GOT3 (cell line): Measurements from ENCODE around the gene SEMA3F.

Experiments
- DNase-seq: peaks from one replicate; lab custom pipeline; 2025; ENCODE audit warnings: mixed read lengths; lab: John Stamatoyannopoulos, UW

SEMA3F gene

GRCh38 chr3:50235716-50236483 is 80.8 kb downstream of the SEMA3F start, which contains the start of gene GNAI2:
TSS of gene GNAI2 (plus strand) at chr3:50236204. CDS start at chr3:50236336, 132 bp downstream.
- peak; percentile 97 for DNase-seq

DNA sequence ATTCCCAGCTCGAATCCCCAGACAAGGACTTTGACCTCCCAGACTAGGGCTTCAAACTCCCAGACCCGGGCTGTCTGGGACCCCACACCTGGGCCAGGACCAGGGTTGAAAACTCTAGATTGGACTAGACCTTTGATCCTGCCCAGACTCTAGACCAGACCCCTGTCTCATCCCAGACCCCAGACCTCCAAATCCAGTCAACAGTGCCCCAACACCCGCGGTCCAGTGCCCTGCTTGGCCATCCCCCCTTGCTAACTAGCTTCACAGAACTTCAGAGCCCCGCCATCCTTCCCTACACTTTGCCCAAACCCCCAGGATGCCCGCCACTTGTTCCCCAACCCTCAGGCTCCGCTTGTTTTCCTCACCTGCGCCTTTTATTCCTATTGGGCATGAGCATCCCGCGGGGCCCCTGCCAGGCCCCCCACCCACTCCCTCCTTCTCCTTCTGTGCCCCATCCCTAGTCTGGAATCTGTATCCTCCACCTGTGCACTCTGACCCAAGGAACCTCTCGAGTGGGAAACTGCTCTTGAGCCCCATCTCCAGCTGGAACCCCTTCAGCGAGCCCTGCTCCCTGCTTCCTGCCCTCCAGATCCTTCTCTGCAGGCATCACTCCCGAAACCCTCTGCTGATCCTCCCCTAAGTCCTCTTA is 81.5 kb downstream of the SEMA3F start:
- no peak for DNase-seq

- DNase-seq, result no peak
Observed at GRCh38 chr3:50237133-50237651, 82.1 kb downstream of the SEMA3F start.

DNA sequence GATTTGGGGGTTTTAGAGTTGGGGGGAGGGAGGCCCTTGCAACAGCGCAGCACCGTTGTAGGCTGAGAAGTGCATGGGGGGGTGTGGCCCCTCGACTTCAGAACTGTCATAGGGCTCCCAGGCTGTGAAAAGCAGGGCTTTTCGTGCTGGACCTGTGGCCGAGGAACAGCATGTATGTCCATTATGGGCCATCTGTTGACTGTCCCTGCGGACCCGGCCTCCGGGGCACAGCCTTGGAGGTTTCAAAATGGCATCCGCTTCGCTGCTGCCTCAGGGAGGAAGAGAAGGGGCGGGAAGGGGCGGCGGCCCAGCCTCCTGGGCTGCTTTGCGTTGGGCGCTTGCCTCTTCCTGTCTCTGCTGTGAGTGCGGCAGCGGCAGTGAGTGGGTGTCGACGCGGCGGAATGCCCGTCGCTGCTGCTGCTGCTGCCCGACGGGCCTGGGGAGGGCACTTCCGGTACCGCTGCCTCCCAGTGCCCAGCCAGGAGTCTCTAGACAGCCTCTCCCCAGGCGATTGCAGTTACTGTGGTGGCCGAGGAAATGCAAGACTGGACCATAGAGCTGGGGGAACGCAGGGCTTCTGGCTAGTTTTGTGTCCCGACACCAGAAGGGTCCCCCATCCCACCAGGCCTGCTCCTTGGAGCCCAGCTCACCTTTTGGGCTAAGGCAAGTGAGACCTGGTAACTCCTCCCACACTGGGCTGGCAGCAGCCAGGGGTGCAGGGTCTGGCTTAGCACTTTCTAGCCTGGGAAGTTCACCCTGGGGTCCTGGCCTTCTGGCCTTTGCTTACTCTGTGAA is 82.8 kb downstream of the SEMA3F start:
- DNase-seq, result peak; percentile 44

DNA sequence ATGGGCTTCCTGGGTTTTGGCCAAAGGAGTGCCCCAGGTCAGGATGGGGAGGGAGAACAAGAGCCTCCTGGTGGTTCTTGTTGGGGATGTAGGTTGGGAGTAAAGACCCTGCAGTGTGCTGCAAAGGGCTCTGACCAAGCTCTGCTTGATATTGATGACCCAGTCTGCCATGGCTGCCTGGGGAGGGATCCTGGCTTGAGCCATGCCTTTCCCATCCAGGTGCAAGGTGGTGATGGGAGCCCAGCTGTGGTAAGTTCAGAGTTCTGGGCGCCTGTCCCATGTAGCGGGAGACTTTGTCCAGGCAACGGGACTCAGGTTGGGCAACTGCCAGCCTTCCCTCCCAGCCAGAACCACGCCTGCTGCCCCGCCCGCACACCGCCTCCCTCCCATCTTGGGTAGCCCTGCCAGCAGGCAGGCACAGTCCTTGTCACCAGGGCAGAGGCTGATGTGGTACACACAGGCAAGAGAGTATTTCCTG is 83.5 kb downstream of the SEMA3F start:
- DNase-seq, result no peak
